HepG2 (cell line): ENCODE data around the gene CMIP. TPM values are rescaled to one million over a fixed set of nuclear protein-coding genes. Genes with fewer than 3 reads are reported as not detected.
A peak's percentile ranks its signal among the peaks of the same experiment; 100 is the strongest.

Experiments used
- ATAC-seq: fragments of 200-7000 bp; cut with Tn5 transposase; 3 replicates; pipeline ENCODE4 v1.9.1; 2020; ENCODE audit warnings: mild to moderate bottlenecking, moderate library complexity
- BruUV-seq: library from RNA; stranded (reverse); fragments of 400-500 nt; replicated peaks from 2 replicates; lab custom pipeline; 2021; lab: Mats Ljungman, UMichigan
- CTCF ChIA-PET: fragments of 300-600 bp; formaldehyde crosslinking; extraction: SDS; loops from one replicate; lab custom pipeline; 2021; ENCODE audit warnings: low total read pairs, inconsistent platforms, low intra/inter-chr PET ratio; lab: Yijun Ruan, JAX
- POLR2A ChIA-PET: fragments of 350-600 bp; sonication (Branson Sonifier 250); formaldehyde crosslinking; loops from one replicate; lab custom pipeline; 2020; ENCODE audit warnings: antibody characterized with exemption, inconsistent platforms; lab: Yijun Ruan, JAX
- DNase-seq: peaks from one replicate; pipeline ENCODE4 v3.0.0-alpha.2; 2015; ENCODE audit warnings: low spot score
- FAIRE-seq: peaks from 3 replicates; lab custom pipeline; 2011; peaks lifted over from hg19 to GRCh38; lab: Jason Lieb, UNC
- H2AFZ ChIP-seq: one replicate; pipeline ENCODE4 v1.6.1; 2011; ENCODE audit warnings: low read length, inconsistent platforms
- H3K27ac ChIP-seq: fragments of 300-600 bp; 3 replicates; pipeline ENCODE4 v1.8.0; 2011; ENCODE audit warnings: mixed run types, mild to moderate bottlenecking, mixed read lengths, low read length, inconsistent platforms; ENCODE audit not compliant: insufficient read depth; ENCODE audit errors: extremely low read length
- H3K27me3 ChIP-seq, 2 experiments: fragments of 200-600 bp in 1 of 2; 2 replicates in 1 of 2; 3 replicates in 1 of 2; pipeline versions ENCODE4 v1.6.0 to v1.8.0; 2011; ENCODE audit warnings: low read length in 2 of 2, mild to moderate bottlenecking in 2 of 2, moderate library complexity in 2 of 2, inconsistent platforms in 1 of 2; ENCODE audit not compliant: insufficient read depth in 2 of 2, control insufficient read depth in 1 of 2
- H3K36me3 ChIP-seq, 2 experiments: fragments of 200-600 bp in 1 of 2; replicated peaks in 1 of 2; 2 replicates in 1 of 2; 3 replicates in 1 of 2; pipeline versions ENCODE4 v1.5.1 to v1.8.0; 2011; ENCODE audit warnings: low read length in 2 of 2, inconsistent platforms in 1 of 2; ENCODE audit not compliant: insufficient read depth in 2 of 2, control insufficient read depth in 1 of 2
- H3K4me1 ChIP-seq: 2 replicates; pipeline ENCODE4 v1.5.1; 2012; ENCODE audit warnings: low read length, inconsistent platforms; ENCODE audit not compliant: insufficient read depth
- H3K4me2 ChIP-seq: 2 replicates; pipeline ENCODE4 v1.6.0; 2011; ENCODE audit warnings: low read depth, low read length, inconsistent platforms
- H3K4me3 ChIP-seq, 3 experiments: fragments of 200-600 bp in 1 of 3; sonication (generic), shearing (Covaris generic) in 1 of 3; replicated peaks in 1 of 3; 2 replicates each; pipeline ENCODE4 v1.5.1; 2011 to 2016; ENCODE audit warnings: low read length in 3 of 3, inconsistent platforms in 2 of 3, low read depth in 2 of 3, mild to moderate bottlenecking in 2 of 3, control low read depth in 1 of 3, mixed read lengths in 1 of 3; ENCODE audit not compliant: insufficient read depth in 1 of 3
- H3K79me2 ChIP-seq: one replicate; pipeline ENCODE4 v1.6.1; 2011; ENCODE audit warnings: low read length, inconsistent platforms; ENCODE audit not compliant: insufficient read depth
- H3K9ac ChIP-seq: 2 replicates; pipeline ENCODE4 v1.6.0; 2011; ENCODE audit warnings: mild to moderate bottlenecking, low read depth, low read length, inconsistent platforms; ENCODE audit not compliant: insufficient read depth
- H3K9me3 ChIP-seq: 2 replicates; pipeline ENCODE4 v1.5.1; 2012; ENCODE audit warnings: mild to moderate bottlenecking, low read length
- H4K20me1 ChIP-seq: 2 replicates; pipeline ENCODE4 v1.6.0; 2011; ENCODE audit warnings: inconsistent platforms, mild to moderate bottlenecking, low read length, moderate library complexity; ENCODE audit not compliant: insufficient read depth
- ARNT ChIP-seq: fragments of 450-650 bp; IDR thresholded peaks from 2 replicates; pipeline ENCODE4 v1.6.1; 2017
- ASH2L ChIP-seq: fragments of 300-600, 200-600 bp; sonication (generic); IDR thresholded peaks from 2 replicates; pipeline ENCODE4 v1.7.0; 2017; ENCODE audit warnings: low read depth, mild to moderate bottlenecking, moderate library complexity, mixed read lengths, low read length; ENCODE audit not compliant: insufficient read length
- KMT2B ChIP-seq: IDR thresholded peaks from 2 replicates; pipeline ENCODE4 v1.6.1; 2016; ENCODE audit warnings: missing genetic modification reagents, missing compliant biosample characterization
- MATR3 ChIP-seq: sonication (generic); formaldehyde crosslinking; IDR thresholded peaks from 2 replicates; pipeline ENCODE4 v1.4.0; 2020; ENCODE audit warnings: missing genetic modification reagents
- NFYC ChIP-seq: IDR thresholded peaks from 2 replicates; pipeline ENCODE4 v1.6.1; 2016; ENCODE audit warnings: missing genetic modification reagents, missing compliant biosample characterization
- PRPF4 ChIP-seq: fragments of 200-400 bp; formaldehyde crosslinking; IDR thresholded peaks from 2 replicates; pipeline ENCODE4 v1.6.1; 2016; ENCODE audit warnings: low read length, low read depth; ENCODE audit not compliant: poor library complexity, severe bottlenecking
- RORA ChIP-seq: sonication (generic); formaldehyde crosslinking; IDR thresholded peaks from 2 replicates; pipeline ENCODE4 v1.5.0; 2020; ENCODE audit warnings: mild to moderate bottlenecking, missing genetic modification reagents, moderate library complexity
- SIX4 ChIP-seq: sonication (generic); formaldehyde crosslinking; IDR thresholded peaks from 2 replicates; pipeline ENCODE4 v1.4.0; 2020; ENCODE audit warnings: missing genetic modification reagents
- SRF ChIP-seq: IDR thresholded peaks from 2 replicates; pipeline ENCODE4 v1.6.1; 2011; ENCODE audit warnings: mild to moderate bottlenecking, low read depth, low read length, moderate library complexity
- YY1 ChIP-seq: IDR thresholded peaks from 2 replicates; pipeline ENCODE4 v1.6.1; 2011; ENCODE audit warnings: low read length, low read depth, moderate library complexity, mild to moderate bottlenecking; ENCODE audit not compliant: insufficient read depth, insufficient replicate concordance
- ZFP36L2 ChIP-seq: sonication (generic); formaldehyde crosslinking; IDR thresholded peaks from 2 replicates; pipeline ENCODE4 v1.4.0; 2020; ENCODE audit warnings: missing genetic modification reagents
- ZNF326 ChIP-seq: sonication (generic); formaldehyde crosslinking; IDR thresholded peaks from 2 replicates; pipeline ENCODE4 v1.4.0; 2020; ENCODE audit warnings: missing genetic modification reagents, borderline replicate concordance
- ZNF34 ChIP-seq: sonication (generic); formaldehyde crosslinking; IDR thresholded peaks from 2 replicates; pipeline ENCODE4 v1.4.0; 2020; ENCODE audit warnings: mild to moderate bottlenecking, missing genetic modification reagents, borderline replicate concordance
- WGBS: methylation state at CpG from one replicate; pipeline ENCODE4 v1.1.6; 2017; ENCODE audit warnings: low lambda C conversion rate; 5-methylcytosine and 5-hydroxymethylcytosine counted together
- in situ Hi-C: cut with HindIII; loops from 2 replicates; pipeline ENCODE4 v1.10.0; 2017; ENCODE audit warnings: low pct_unique_long_range_greater_than_20kb; ENCODE audit not compliant: extremely low pct_ligation_motif_present
- intact Hi-C: fragments of 100-400 bp; cut with micrococcal nuclease; formaldehyde crosslinking; loops from one replicate; pipeline ENCODE4 v1.10.0; 2022; ENCODE audit not compliant: unreplicated experiment
- polyA plus RNA-seq, 8 experiments: library from polyadenylated mRNA; depleted of rRNA in 3 of 8; stranded (reverse) in 7 of 8; unstranded in 1 of 8; fragments of >200 nt; fragmentation: Illumina TruSeq in 4 of 8; extraction: Trizol in 4 of 8; gene quantifications; 2 replicates each; pipeline versions ENCODE4 v1.2.1 to v1.2.3, GENCODE V29; 2011 to 2016; ENCODE audit warnings: low read depth in 4 of 8, missing spikeins in 1 of 8, mixed read lengths in 1 of 8; ENCODE audit not compliant: insufficient read depth in 1 of 8
- total RNA-seq, 5 experiments: library from RNA; depleted of rRNA; stranded (reverse); fragments of >200 nt; fragmentation: Illumina TruSeq; extraction: Trizol; gene quantifications; 2 replicates each; pipeline ENCODE4 v1.2.3, GENCODE V29; 2016; ENCODE audit warnings: low read depth in 1 of 5
- TF ChIP-seq, protein P1 (sequence below): sonication (generic); formaldehyde crosslinking; IDR thresholded peaks from 2 replicates; pipeline ENCODE4 v1.4.0; 2020; ENCODE audit warnings: mild to moderate bottlenecking, missing genetic modification reagents, borderline replicate concordance
- TF ChIP-seq, protein P2 (sequence below): IDR thresholded peaks from 2 replicates; pipeline ENCODE4 v1.6.1; 2016; ENCODE audit warnings: missing biosample characterization, missing genetic modification reagents, low read depth
- TF ChIP-seq, protein P3 (sequence below): sonication (generic); formaldehyde crosslinking; IDR thresholded peaks from 2 replicates; pipeline ENCODE4 v1.4.0; 2020; ENCODE audit warnings: mild to moderate bottlenecking, missing genetic modification reagents
- TF ChIP-seq, protein P4 (sequence below): sonication (generic); formaldehyde crosslinking; IDR thresholded peaks from 2 replicates; pipeline ENCODE4 v1.4.0; 2020; ENCODE audit warnings: missing genetic modification reagents

The CMIP gene
- total and polyA plus RNA-seq, 2 of the 13 experiments (the other 11 are each of a cell fraction or from before 2014, with no cell fraction given): 10.9 to 18.1 TPM

DNA sequence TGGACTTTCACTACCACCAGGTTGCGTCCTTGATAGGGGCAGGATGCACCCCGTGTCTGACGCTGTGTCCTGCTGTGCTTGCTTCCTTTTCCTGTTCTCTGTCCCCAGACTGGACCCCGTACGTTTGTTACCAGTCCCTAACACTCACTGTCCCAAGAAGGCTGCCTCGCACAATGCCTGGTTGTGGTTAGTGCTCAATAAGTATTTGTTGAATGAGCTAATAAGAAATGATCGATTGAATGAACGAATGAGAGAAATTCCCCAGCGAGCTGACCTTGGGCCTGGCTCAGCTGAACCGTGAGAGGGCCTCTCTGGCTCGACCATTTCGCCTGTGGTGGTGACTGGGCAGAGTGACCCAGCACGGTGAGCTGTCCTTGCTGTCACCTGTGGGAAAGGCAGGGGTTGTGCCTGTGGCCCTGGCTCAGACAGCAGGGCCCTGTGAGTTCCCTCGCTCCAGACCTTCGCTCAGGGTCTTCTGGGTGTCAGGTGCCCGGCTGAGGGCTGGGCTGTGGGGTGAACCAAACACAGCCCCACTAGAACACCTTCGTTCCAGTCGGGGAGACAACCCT is 20.9 kb downstream of the CMIP start:
- 66% methylated on average over 18 of the region's 18 CpGs for WGBS
- TF ChIP-seq SIX4 (CRISPR knock-in tag): no peak
- TF ChIP-seq ASH2L: no peak
- no peak for TF ChIP-seq PRPF4
- no peak for TF ChIP-seq ARNT
- TF ChIP-seq RORA: no peak
- TF ChIP-seq MATR3: no peak
- 0 out of 2 replicates have a peak, but pooled peaks have one; percentile 69 for TF ChIP-seq ZNF326 (CRISPR knock-in tag)
- no peak for TF ChIP-seq SRF
- TF ChIP-seq, protein P1, sequence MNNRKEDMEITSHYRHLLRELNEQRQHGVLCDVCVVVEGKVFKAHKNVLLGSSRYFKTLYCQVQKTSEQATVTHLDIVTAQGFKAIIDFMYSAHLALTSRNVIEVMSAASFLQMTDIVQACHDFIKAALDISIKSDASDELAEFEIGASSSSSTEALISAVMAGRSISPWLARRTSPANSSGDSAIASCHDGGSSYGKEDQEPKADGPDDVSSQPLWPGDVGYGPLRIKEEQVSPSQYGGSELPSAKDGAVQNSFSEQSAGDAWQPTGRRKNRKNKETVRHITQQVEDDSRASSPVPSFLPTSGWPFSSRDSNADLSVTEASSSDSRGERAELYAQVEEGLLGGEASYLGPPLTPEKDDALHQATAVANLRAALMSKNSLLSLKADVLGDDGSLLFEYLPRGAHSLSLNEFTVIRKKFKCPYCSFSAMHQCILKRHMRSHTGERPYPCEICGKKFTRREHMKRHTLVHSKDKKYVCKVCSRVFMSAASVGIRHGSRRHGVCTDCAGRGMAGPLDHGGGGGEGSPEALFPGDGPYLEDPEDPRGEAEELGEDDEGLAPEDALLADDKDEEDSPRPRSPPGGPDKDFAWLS (CRISPR knock-in tag): no peak
- TF ChIP-seq, protein P2, sequence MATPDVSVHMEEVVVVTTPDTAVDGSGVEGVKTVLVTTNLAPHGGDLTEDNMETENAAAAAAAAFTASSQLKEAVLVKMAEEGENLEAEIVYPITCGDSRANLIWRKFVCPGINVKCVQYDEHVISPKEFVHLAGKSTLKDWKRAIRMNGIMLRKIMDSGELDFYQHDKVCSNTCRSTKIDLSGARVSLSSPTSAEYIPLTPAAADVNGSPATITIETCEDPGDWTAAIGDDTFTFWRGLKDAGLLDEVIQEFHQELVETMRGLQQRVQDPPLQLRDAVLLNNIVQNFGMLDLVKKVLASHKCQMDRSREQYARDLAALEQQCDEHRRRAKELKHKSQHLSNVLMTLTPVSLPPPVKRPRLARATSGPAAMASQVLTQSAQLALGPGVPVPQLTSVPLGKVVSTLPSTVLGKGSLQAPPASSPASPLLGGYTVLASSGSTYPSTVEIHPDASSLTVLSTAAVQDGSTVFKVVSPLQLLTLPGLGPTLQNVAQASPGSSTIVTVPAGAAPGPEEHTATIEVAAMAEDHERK: no peak
- TF ChIP-seq NFYC (CRISPR knock-in tag): no peak
- TF ChIP-seq, protein P3, sequence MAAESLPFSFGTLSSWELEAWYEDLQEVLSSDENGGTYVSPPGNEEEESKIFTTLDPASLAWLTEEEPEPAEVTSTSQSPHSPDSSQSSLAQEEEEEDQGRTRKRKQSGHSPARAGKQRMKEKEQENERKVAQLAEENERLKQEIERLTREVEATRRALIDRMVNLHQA (CRISPR knock-in tag): no peak
- TF ChIP-seq ZFP36L2 (CRISPR knock-in tag): no peak
- TF ChIP-seq YY1: no peak
- TF ChIP-seq ZNF34 (CRISPR knock-in tag): no peak
- TF ChIP-seq, protein P4, sequence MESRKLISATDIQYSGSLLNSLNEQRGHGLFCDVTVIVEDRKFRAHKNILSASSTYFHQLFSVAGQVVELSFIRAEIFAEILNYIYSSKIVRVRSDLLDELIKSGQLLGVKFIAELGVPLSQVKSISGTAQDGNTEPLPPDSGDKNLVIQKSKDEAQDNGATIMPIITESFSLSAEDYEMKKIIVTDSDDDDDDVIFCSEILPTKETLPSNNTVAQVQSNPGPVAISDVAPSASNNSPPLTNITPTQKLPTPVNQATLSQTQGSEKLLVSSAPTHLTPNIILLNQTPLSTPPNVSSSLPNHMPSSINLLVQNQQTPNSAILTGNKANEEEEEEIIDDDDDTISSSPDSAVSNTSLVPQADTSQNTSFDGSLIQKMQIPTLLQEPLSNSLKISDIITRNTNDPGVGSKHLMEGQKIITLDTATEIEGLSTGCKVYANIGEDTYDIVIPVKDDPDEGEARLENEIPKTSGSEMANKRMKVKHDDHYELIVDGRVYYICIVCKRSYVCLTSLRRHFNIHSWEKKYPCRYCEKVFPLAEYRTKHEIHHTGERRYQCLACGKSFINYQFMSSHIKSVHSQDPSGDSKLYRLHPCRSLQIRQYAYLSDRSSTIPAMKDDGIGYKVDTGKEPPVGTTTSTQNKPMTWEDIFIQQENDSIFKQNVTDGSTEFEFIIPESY (CRISPR knock-in tag): peak; percentile 57; the same call in 1 of the 2 replicates
- TF ChIP-seq KMT2B (CRISPR knock-in tag): no peak

More for the DNA sequence above, 20.9 kb downstream of the CMIP start:
- peaks cover 99% of the 10 kb centered on the region for H3K79me2 ChIP-seq
- peak overlapping the region; percentile 14; the same call in 1 of the 2 replicates for H3K4me2 ChIP-seq
- no peak overlapping the region for H2AFZ ChIP-seq
- no peak overlapping the region for H3K4me3 ChIP-seq
- peaks cover 7 to 44% of the 10 kb centered on the region in 2 experiments for H3K36me3 ChIP-seq
- no peaks in the 10 kb centered on the region for H3K27me3 ChIP-seq
- intact Hi-C loops (loop anchor here (1.0 kb wide), 1 partner anchor 16 kb away; no protein-coding TSS in a partner anchor), in situ Hi-C loops (no loop called here)
- CTCF ChIA-PET: no interaction called here
- FAIRE-seq: no peak
- H3K27ac ChIP-seq: peak overlapping the region; percentile 42
- ATAC-seq: peak; percentile 90
- BruUV-seq: no TSS peak
- DNase-seq: peak; percentile 60
- peaks cover 99% of the 10 kb centered on the region for H4K20me1 ChIP-seq
- no peaks in the 10 kb centered on the region for H3K9me3 ChIP-seq
- POLR2A ChIA-PET: interaction anchor here (0.9 to 1.4 kb wide), 6 partner anchors 8 to 34 kb away, joined by 3 to 8 read pairs (median 4); partner anchors contain the start of gene CMIP
- no peak overlapping the region for H3K9ac ChIP-seq
- H3K4me1 ChIP-seq: peaks cover 99% of the 10 kb centered on the region
